HEK293 (cell line): Measurements from ENCODE around the gene PROSER3.

ENCODE experiments used
- FEZF1 ChIP-seq: fragments of 450-650 bp; formaldehyde crosslinking; IDR thresholded peaks from 2 replicates; pipeline ENCODE4 v1.5.1; 2016; ENCODE audit warnings: missing biosample characterization, missing genetic modification characterization
- INSM2 ChIP-seq: fragments of 450-650 bp; formaldehyde crosslinking; IDR thresholded peaks from 2 replicates; pipeline ENCODE4 v1.5.1; 2016; ENCODE audit warnings: missing biosample characterization, missing genetic modification characterization
- KLF8 ChIP-seq: fragments of 450-650 bp; formaldehyde crosslinking; IDR thresholded peaks from 2 replicates; pipeline ENCODE4 v1.5.1; 2016; ENCODE audit warnings: missing biosample characterization, missing genetic modification characterization
- MEIS1 ChIP-seq: sonication (generic); formaldehyde crosslinking; IDR thresholded peaks from 2 replicates; pipeline ENCODE4 v1.8.1; 2022; ENCODE audit warnings: missing genetic modification reagents, mild to moderate bottlenecking, borderline replicate concordance
- OSR2 ChIP-seq: fragments of 450-650 bp; formaldehyde crosslinking; IDR thresholded peaks from 2 replicates; pipeline ENCODE4 v1.5.1; 2016; ENCODE audit warnings: missing biosample characterization, missing genetic modification characterization
- REST ChIP-seq: fragments of 450-650 bp; formaldehyde crosslinking; IDR thresholded peaks from 2 replicates; pipeline ENCODE4 v1.5.1; 2016; ENCODE audit warnings: missing biosample characterization, missing genetic modification characterization
- SP2 ChIP-seq: fragments of 450-650 bp; formaldehyde crosslinking; IDR thresholded peaks from 2 replicates; pipeline ENCODE4 v1.5.1; 2016; ENCODE audit warnings: missing biosample characterization, missing genetic modification characterization
- WT1 ChIP-seq: fragments of 450-650 bp; formaldehyde crosslinking; IDR thresholded peaks from 2 replicates; pipeline ENCODE4 v1.5.1; 2016; ENCODE audit warnings: missing biosample characterization, missing genetic modification characterization
- ZEB2 ChIP-seq: fragments of 450-650 bp; formaldehyde crosslinking; IDR thresholded peaks from 2 replicates; pipeline ENCODE4 v1.5.1; 2016; ENCODE audit warnings: missing biosample characterization, missing genetic modification characterization
- ZNF112 ChIP-seq: fragments of 450-650 bp; formaldehyde crosslinking; IDR thresholded peaks from 2 replicates; pipeline ENCODE4 v1.5.0; 2017; ENCODE audit warnings: missing biosample characterization, missing genetic modification characterization
- ZNF121 ChIP-seq: fragments of 450-650 bp; formaldehyde crosslinking; IDR thresholded peaks from 2 replicates; pipeline ENCODE4 v1.5.1; 2016; ENCODE audit warnings: missing biosample characterization, missing genetic modification characterization
- ZNF140 ChIP-seq: fragments of 450-650 bp; formaldehyde crosslinking; IDR thresholded peaks from 2 replicates; pipeline ENCODE4 v1.5.1; 2016; ENCODE audit warnings: missing biosample characterization, missing genetic modification characterization
- ZNF169 ChIP-seq: fragments of 450-650 bp; formaldehyde crosslinking; IDR thresholded peaks from 2 replicates; pipeline ENCODE4 v1.5.1; 2016; ENCODE audit warnings: missing biosample characterization, missing genetic modification characterization
- ZNF202 ChIP-seq: fragments of 450-650 bp; formaldehyde crosslinking; IDR thresholded peaks from 2 replicates; pipeline ENCODE4 v1.5.1; 2016; ENCODE audit warnings: missing biosample characterization, missing genetic modification characterization, borderline replicate concordance
- ZNF211 ChIP-seq: fragments of 450-650 bp; formaldehyde crosslinking; IDR thresholded peaks from 2 replicates; pipeline ENCODE4 v1.5.1; 2016; ENCODE audit warnings: low read depth, missing biosample characterization, missing genetic modification characterization
- ZNF221 ChIP-seq: fragments of 450-650 bp; formaldehyde crosslinking; IDR thresholded peaks from 2 replicates; pipeline ENCODE4 v1.5.1; 2017; ENCODE audit warnings: missing biosample characterization, missing genetic modification characterization, borderline replicate concordance
- ZNF239 ChIP-seq: fragments of 450-650 bp; formaldehyde crosslinking; IDR thresholded peaks from 2 replicates; pipeline ENCODE4 v1.5.1; 2016; ENCODE audit warnings: missing biosample characterization, missing genetic modification characterization
- ZNF324 ChIP-seq: fragments of 450-650 bp; formaldehyde crosslinking; IDR thresholded peaks from 2 replicates; pipeline ENCODE4 v1.5.1; 2016; ENCODE audit warnings: missing biosample characterization, missing genetic modification characterization
- ZNF350 ChIP-seq: fragments of 450-650 bp; formaldehyde crosslinking; IDR thresholded peaks from 2 replicates; pipeline ENCODE4 v1.5.0; 2017; ENCODE audit warnings: missing biosample characterization, mild to moderate bottlenecking, missing genetic modification characterization
- ZNF366 ChIP-seq: fragments of 450-650 bp; formaldehyde crosslinking; conservative IDR thresholded peaks from 2 replicates; pipeline ENCODE4 v1.5.1; 2016; ENCODE audit warnings: missing biosample characterization, missing genetic modification characterization
- ZNF510 ChIP-seq: fragments of 450-650 bp; formaldehyde crosslinking; IDR thresholded peaks from 2 replicates; pipeline ENCODE4 v1.5.1; 2018; ENCODE audit warnings: mild to moderate bottlenecking, missing genetic modification characterization, missing biosample characterization; ENCODE audit not compliant: insufficient replicate concordance
- ZNF558 ChIP-seq: fragments of 450-650 bp; formaldehyde crosslinking; IDR thresholded peaks from 2 replicates; pipeline ENCODE4 v1.5.1; 2016; ENCODE audit warnings: missing biosample characterization, missing genetic modification characterization
- ZNF571 ChIP-seq: fragments of 450-650 bp; formaldehyde crosslinking; IDR thresholded peaks from 2 replicates; pipeline ENCODE4 v1.5.0; 2017; ENCODE audit warnings: missing biosample characterization, missing genetic modification characterization
- ZNF600 ChIP-seq: fragments of 450-650 bp; formaldehyde crosslinking; IDR thresholded peaks from 2 replicates; pipeline ENCODE4 v1.5.1; 2016; ENCODE audit warnings: missing biosample characterization, missing genetic modification characterization
- ZNF621 ChIP-seq: fragments of 450-650 bp; formaldehyde crosslinking; IDR thresholded peaks from 2 replicates; pipeline ENCODE4 v1.5.1; 2017; ENCODE audit warnings: missing biosample characterization, missing genetic modification characterization
- ZNF664 ChIP-seq: fragments of 450-650 bp; formaldehyde crosslinking; IDR thresholded peaks from 2 replicates; pipeline ENCODE4 v1.5.1; 2016; ENCODE audit warnings: missing biosample characterization, missing genetic modification characterization
- ZNF830 ChIP-seq: fragments of 450-650 bp; IDR thresholded peaks from 2 replicates; pipeline ENCODE4 v1.5.0; 2018; ENCODE audit warnings: missing biosample characterization, missing genetic modification characterization, low read depth, mild to moderate bottlenecking, moderate library complexity
- ZNF837 ChIP-seq: fragments of 450-650 bp; formaldehyde crosslinking; IDR thresholded peaks from 2 replicates; pipeline ENCODE4 v1.5.1; 2016; ENCODE audit warnings: missing biosample characterization, missing genetic modification characterization
- TF ChIP-seq, protein P1 (sequence below): fragments of 450-650 bp; formaldehyde crosslinking; IDR thresholded peaks from 2 replicates; pipeline ENCODE4 v1.5.1; 2016; ENCODE audit warnings: missing biosample characterization, missing genetic modification characterization
- TF ChIP-seq, protein P2 (sequence below): fragments of 450-650 bp; formaldehyde crosslinking; IDR thresholded peaks from 2 replicates; pipeline ENCODE4 v1.5.1; 2017; ENCODE audit warnings: missing biosample characterization, missing genetic modification characterization

Gene PROSER3

DNA sequence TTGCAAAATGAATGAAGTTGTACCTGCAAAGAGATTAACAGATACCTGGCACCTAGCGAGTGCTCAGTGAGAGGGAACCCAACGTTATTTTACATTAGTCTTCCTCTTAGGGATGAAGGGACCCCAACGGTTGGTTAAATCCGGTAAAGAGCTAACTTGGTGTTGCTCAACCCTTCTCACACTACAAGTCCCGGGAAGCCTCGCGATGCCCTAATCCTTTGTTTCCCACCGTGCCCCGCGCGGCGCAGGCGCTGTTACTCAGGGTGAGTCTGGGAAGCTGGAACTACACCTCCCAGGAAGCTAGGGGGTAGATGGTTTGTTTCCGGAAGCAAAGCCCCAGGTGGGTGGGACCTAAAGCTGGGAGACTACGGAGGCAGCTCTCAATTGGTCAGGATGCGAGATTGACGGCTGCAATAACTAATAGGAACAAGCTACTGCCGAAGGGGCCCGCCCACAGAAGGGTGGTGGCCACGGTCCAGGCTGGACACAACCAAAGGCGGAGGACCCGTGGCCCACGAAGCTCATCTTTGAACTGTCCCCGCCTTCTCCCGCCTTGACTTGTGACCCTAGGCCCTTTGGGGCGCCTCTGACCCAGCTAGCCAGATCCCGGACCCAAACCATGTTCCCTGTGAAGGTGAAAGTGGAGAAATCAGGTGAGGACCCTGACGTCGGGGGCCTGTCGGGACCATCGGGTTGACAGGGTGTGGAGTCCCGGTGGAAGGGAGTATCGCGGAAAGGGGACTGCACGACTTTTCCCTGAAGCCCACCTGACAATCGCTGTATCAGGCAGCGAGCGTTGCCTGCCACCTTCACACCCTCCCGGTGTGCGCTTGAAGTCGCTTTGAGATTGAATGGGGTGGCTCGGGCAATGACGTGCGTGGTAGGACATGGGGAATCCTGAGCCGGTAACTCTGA lies 9.6 kb upstream of the PROSER3 start, which contains the start of gene LIN37 (continued):
- TF ChIP-seq, protein P1, sequence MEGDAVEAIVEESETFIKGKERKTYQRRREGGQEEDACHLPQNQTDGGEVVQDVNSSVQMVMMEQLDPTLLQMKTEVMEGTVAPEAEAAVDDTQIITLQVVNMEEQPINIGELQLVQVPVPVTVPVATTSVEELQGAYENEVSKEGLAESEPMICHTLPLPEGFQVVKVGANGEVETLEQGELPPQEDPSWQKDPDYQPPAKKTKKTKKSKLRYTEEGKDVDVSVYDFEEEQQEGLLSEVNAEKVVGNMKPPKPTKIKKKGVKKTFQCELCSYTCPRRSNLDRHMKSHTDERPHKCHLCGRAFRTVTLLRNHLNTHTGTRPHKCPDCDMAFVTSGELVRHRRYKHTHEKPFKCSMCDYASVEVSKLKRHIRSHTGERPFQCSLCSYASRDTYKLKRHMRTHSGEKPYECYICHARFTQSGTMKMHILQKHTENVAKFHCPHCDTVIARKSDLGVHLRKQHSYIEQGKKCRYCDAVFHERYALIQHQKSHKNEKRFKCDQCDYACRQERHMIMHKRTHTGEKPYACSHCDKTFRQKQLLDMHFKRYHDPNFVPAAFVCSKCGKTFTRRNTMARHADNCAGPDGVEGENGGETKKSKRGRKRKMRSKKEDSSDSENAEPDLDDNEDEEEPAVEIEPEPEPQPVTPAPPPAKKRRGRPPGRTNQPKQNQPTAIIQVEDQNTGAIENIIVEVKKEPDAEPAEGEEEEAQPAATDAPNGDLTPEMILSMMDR: no peak
- TF ChIP-seq ZNF600 (tag by site-specific recombination): peak; percentile 87
- peak; percentile 52; the same call in 1 of the 2 replicates for TF ChIP-seq ZNF239
- peak; percentile 77 for TF ChIP-seq OSR2 (tag by site-specific recombination)
- peak; percentile 100 for TF ChIP-seq SP2 (tag by site-specific recombination)
- 0 out of 2 replicates have a peak, but pooled peaks have one; percentile 16 for TF ChIP-seq ZNF221 (tag by site-specific recombination)
- peak; percentile 46; the same call in 1 of the 2 replicates for TF ChIP-seq ZEB2
- TF ChIP-seq WT1 (tag by site-specific recombination): peak; percentile 53; the same call in 1 of the 2 replicates
- TF ChIP-seq ZNF140 (tag by site-specific recombination): no peak
- TF ChIP-seq ZNF121 (tag by site-specific recombination): no peak
- no peak for TF ChIP-seq ZNF830 (tag by site-specific recombination)
- TF ChIP-seq MEIS1 (CRISPR knock-in tag): no peak
- TF ChIP-seq ZNF510 (tag by site-specific recombination): no peak
- peak; percentile 97 for TF ChIP-seq KLF8 (tag by site-specific recombination)
- peak; percentile 40; the same call in 1 of the 2 replicates for TF ChIP-seq ZNF558 (tag by site-specific recombination)
- TF ChIP-seq ZNF350 (tag by site-specific recombination): no peak
- TF ChIP-seq ZNF837 (tag by site-specific recombination): no peak
- peak; percentile 74 for TF ChIP-seq INSM2 (tag by site-specific recombination)
- no peak for TF ChIP-seq ZNF202
- no peak for TF ChIP-seq ZNF112 (tag by site-specific recombination)
- TF ChIP-seq ZNF169 (tag by site-specific recombination): no peak
- peak; percentile 85 for TF ChIP-seq ZNF366
- TF ChIP-seq, protein P2, sequence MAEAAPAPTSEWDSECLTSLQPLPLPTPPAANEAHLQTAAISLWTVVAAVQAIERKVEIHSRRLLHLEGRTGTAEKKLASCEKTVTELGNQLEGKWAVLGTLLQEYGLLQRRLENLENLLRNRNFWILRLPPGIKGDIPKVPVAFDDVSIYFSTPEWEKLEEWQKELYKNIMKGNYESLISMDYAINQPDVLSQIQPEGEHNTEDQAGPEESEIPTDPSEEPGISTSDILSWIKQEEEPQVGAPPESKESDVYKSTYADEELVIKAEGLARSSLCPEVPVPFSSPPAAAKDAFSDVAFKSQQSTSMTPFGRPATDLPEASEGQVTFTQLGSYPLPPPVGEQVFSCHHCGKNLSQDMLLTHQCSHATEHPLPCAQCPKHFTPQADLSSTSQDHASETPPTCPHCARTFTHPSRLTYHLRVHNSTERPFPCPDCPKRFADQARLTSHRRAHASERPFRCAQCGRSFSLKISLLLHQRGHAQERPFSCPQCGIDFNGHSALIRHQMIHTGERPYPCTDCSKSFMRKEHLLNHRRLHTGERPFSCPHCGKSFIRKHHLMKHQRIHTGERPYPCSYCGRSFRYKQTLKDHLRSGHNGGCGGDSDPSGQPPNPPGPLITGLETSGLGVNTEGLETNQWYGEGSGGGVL (tag by site-specific recombination): no peak
- no peak for TF ChIP-seq ZNF211 (tag by site-specific recombination)
- TF ChIP-seq ZNF664 (tag by site-specific recombination): no peak
- no peak for TF ChIP-seq ZNF571
- no peak for TF ChIP-seq FEZF1 (tag by site-specific recombination)
- TF ChIP-seq REST (tag by site-specific recombination): 0 out of 2 replicates have a peak, but pooled peaks have one; percentile 28
- TF ChIP-seq ZNF621 (tag by site-specific recombination): no peak
- TF ChIP-seq ZNF324 (tag by site-specific recombination): no peak; the same call in 1 of the 2 replicates
